GM12801 (cell line): Measurements from ENCODE around the gene CORIN.

Source experiments
- CTCF ChIP-seq: IDR thresholded peaks from one replicate; pipeline ENCODE4 v1.5.1; 2011; ENCODE audit warnings: control low read depth; ENCODE audit not compliant: insufficient read length; ENCODE audit errors: extremely low read depth

The CORIN gene

GRCh38 chr4:47763279-47763678, 74.6 kb downstream of the CORIN start:
- TF ChIP-seq CTCF = no peak

GRCh38 chr4:47762376-47763266, 75.2 kb downstream of the CORIN start:
- no peak for TF ChIP-seq CTCF

- TF ChIP-seq CTCF = no peak
Measured at GRCh38 chr4:47752214-47752613, 85.7 kb downstream of the CORIN start.

- no peak for TF ChIP-seq CTCF
Measured at GRCh38 chr4:47750788-47751187, 87.1 kb downstream of the CORIN start.

- TF ChIP-seq CTCF = no peak
Measured at GRCh38 chr4:47749858-47750257, 88.0 kb downstream of the CORIN start.

GRCh38 chr4:47749060-47749459, 88.8 kb downstream of the CORIN start:
- TF ChIP-seq CTCF = no peak

- no peak for TF ChIP-seq CTCF
Measured at GRCh38 chr4:47747846-47748494, 89.9 kb downstream of the CORIN start.
